GM19463 (cell line): Measurements from ENCODE around the gene SSX2IP.
"Not testable (repeated sequence)": the region's sequence is repeated elsewhere in the genome, so short reads cannot be mapped to it uniquely, and the experiment has no call there.

ENCODE experiments used
- ATAC-seq: cut with Tn5 transposase; IDR thresholded peaks from one replicate; pipeline ENCODE4 v1.9.1; 2021; ENCODE audit warnings: mild to moderate bottlenecking, moderate library complexity; ENCODE audit not compliant: unreplicated experiment

The SSX2IP gene

DNA sequence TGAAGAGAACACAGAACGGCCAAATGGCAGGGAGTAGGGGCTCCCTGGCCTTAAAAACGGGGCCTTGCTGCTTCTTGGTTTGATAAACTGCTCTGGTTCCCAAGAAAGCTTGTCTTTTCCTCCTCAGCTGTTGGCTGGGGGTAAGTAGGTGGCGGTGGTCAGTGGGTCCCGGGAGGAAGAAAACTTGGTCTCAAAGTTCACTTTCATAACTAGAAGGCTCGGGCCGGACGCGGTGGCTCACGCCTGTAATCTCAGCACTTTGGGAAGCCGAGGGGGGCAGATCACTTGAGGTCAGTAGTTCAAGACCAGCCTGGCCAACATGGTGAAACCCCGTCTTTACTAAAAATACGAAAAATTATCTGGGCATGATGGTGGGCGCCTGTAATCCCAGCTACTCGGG lies 68.7 kb downstream of the SSX2IP start:
- no peak for ATAC-seq

DNA sequence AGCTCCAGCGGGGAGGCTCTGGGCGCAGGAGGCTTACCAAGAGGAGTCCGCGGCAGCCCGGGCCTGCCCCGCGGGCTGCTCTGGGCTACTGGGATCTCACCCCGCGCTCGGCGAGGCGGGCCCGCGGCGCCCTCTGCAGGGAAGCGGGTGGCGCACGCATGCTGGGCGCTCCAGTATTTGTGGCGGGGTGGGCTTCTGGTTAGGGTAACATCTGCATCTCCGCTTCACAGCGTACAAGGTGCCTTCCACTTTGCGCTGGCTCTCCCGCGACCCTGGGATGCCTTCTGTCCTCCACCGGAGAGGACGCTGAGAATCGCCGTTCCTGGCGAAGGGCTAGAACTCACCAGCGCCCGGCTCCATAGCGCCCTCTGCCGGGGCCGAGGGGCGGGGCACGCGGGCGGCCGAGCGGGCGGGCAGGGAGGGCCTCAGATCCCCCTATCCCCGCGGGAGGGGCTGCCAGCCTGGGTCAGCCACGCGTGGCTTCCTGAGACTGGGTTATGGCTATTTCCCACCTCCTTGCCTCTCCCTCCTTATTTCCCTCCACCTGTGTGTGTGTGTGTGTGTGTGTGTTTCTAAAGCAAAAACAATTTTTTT lies 69.4 kb downstream of the SSX2IP start:
- ATAC-seq = peak; percentile 94

DNA sequence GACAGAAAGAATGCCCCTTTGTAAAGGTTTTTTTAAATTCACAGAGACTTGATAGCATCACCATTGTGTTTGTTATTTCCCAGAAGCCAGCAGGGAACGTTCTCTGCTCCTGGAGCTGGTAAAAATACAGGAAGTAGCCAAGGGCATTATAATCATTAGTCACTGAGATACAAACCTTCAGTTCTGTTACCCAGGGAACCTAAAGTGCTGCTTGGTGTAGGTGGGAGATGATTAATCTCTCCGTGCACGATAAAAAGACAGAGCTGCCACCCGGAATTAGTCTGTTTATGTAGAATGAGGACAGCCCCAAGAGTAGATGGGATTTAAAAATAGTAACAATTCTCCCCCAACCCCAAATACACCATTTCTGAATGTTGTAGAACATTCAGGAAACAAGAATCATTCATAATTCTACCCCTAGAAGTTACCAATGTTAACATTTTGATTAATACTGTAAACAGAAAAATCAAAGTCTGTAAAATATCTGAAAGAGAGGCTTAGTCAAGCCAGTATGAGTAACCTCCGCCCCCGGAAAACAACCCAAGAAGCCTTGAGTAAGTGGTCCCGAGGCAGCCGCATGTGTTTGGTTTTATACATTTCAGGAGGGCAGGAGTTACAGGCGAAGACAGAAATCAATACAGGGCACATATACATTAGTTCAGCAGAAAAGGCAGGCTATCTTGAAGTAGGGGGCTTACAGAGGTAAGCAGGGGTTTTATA lies 70.7 kb downstream of the SSX2IP start:
- no peak for ATAC-seq

DNA sequence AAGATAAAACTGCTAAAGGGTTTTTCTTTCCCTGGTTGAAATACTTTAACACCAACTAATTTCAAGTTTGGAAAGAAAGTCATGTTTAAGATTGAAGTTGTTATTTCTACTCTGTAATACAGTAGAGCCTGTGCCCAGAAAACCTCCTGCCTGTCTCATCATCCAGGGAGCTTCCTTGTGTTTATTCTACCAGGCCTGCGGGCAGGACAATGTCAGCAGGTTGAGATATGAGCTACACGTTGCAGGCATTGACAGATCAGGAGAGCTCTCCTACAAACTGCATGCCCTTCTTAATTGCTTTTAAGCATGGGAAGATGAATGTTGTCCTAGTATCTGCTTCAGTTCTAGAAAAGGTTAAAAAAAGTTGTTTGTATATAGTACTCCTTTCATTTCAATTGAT lies 72.9 kb downstream of the SSX2IP start:
- no peak for ATAC-seq

DNA sequence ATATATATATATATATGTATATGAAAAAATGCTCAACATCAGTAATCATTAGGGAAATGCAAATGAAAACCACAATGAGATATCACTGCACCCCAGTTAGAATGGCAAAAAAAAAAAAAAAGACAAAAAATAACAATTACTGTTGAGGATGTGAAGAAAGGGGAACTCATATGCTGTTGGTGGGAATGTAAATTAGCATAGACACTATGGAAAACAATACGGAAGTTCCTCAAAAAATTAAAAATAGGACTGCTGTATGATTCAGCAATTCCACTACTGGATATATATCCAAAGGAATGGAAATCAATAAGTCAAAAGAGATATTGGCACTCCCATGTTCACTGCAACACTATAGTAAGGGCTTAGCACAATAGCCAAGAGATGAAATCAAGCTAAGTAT lies 74.5 kb downstream of the SSX2IP start:
- no peak for ATAC-seq

DNA sequence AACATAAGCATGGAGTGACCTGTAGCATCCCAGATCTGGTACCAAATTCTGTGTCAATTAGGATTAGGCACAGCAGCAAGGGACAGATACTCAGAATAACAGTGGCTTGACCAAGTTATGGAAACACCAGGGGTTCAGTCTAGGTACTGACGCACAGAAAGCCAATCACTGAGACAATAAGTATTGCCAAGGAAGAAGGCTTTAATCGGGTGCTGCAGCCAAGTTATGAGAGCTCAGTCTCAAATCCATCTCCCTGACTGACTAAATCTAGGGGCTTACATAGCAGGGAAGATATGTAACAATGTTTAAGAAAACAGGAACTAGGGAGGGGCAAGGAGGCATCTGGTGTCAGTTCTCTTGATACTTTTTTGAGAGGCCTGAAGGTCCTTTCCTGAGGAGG lies 76.4 kb downstream of the SSX2IP start:
- no peak for ATAC-seq

DNA sequence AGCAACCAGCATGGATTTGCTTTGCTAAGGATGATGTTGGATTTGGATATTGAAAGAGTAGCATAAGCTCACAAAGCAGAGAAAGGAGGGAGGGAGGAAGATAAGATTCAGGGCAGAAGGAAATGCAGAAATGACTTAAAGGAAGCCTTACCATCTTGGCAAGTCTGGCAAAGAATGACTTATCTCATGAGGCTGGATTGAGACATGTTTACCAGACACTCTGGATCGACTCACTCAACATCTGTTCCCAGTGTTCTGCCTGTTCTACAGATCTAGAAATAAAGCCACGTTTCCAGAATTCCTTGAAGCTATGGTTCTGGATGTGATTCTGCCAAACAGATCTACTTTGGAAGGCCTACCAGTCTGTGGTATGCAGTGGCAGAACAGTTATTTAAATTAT lies 77.2 kb downstream of the SSX2IP start:
- no peak for ATAC-seq

DNA sequence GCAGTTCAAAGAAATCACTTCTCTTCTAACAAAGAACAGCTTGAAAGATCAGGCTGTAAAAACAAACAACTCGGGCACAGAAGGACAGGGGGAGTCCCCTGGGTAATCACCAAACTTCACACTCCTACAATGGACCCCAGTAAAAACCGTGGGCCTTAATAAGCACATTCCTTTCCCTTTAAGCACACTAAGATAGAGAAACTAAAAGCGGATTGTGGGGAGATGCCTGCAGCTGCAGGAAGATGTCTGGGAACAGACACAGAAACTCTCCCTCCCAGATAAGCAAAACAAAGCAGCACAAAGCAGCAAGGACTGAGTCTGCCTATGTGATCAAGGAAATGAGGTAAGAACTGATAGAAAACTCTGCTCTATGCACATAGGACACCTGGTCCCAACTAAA lies 78.5 kb downstream of the SSX2IP start:
- ATAC-seq = peak; percentile 42

DNA sequence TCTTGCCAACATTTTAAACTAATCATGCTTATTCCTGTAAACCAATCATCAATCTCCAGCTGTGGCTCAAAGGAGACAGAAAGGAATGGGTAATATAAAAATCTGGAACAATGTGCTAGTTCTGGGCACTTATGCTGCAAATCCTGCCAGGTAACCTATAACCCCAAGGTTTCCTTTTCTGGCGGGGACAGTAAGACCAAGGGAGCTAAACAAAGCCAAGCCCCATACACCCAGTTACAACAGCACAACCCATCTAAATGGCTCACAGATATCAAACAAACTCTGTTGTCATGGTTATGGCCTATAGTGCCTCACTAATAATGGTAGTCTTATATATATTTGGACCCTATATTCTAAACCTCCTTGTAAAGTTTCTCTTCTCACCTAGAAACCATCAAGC lies 79.2 kb downstream of the SSX2IP start:
- ATAC-seq = no peak

DNA sequence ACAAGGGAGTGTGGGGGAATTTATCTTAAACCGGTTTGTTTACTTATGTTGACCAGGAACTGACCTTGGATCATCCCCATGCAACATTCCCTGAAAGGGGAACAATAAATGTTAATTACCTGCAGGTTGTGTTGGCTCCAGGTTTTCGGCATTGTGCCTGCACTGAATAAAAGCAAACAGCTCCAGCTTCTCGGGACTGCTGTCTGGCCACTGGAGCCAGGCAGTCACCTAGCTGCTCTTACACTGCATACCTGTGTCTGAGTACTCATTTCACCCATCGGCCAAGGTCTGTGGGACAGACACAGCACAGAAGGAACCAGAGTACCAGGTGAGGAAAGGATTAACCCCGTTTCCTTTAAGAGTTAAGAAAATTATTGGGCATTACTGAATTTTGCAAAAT lies 83.3 kb downstream of the SSX2IP start:
- no peak for ATAC-seq

DNA sequence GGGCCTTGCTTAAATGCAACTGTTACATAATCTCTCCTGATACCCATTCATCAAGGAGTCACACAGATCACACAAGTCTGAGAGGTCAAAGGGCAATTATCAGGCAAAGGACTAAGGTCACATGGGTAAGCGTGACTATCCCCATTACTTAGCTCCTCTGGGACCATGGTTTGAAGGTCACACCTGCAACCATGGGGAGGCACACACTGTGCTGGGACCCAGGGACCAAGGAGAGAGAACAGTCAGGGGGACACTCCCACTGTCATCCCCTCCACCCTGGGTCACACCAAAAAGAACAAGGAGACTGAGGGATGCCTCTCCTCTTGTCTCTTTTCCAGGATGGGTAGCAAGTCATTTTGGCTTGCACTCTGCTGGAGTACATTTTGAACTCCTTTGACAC lies 85.1 kb downstream of the SSX2IP start:
- no peak for ATAC-seq

DNA sequence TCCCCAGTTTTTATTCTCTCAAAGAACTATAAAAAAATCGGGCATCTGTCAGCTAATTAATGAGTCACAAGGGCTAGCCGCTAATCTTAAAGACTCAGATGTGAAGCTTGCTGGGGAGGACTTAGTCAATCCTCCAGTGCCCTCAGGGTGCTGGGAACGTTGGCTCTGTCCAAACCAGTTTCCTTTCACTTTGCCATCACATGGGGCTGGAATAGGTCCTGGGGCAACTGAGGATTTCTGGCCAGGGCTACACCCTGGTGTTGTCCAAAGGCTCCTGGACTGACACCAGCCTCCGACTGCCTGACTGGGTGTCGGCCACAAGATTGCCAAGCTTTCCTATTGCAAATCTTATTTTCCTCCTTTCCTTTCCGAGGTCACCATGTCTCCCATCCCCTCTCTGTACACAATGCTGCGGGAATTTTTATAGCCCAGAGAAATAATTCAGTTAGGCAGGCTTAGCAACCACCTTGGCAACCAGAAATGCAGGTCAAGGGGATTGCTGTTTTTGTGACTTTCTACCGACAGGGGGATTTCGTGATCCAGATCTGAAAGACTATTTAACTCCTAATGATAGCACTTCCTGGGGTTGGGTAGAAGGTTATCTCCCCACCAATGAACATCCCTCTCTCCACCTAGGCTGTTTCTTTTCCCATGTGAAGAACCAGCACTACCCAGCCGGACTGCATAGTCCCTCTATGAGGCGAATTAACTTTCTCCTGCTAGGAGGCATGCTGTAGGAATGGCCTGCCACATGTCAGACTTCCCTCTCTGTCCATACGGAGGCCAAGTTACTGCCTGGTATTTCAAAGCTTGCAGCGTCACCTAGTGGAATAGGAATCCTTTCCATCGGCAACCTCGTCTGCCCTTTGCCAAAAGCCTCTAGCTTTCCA lies 86.1 kb downstream of the SSX2IP start:
- ATAC-seq = no peak

DNA sequence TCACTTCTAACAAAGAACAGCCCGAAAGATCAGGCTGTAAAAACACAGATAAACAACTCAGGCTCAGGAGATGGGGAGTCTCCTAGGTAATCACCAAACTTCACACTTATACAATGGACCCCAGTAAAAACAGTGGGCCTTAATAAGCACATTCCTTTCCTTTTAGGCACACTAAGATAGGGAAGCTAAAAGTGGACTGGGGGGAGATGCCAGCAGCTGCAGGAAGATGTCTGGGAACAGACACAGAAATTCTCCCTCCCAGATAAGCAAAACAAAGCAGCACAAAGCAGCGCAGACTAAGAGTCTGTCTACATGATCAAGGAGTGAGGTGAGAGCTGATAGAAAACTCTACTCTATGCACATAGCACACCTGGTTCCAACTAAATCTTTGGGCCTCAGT lies 87.0 kb downstream of the SSX2IP start:
- ATAC-seq = no peak

DNA sequence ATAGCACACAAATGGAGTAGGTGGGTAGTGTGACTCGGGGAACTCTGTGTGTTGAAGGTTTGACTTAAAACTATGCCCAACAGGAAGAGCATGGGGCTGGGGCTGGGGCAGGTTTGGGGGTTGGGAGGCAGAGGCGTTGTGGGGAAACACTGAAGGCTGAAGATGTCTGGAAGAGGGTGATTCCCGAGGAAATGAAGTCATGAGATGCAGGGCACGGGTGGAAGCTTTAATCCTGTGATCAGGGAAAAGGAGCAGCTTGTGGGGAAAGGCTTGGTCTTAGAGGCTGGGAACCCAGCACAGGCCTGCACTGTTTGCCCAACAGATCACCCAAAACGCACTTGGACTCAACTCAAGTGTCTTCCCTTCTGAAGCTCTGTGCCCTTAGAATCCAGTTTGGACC lies 89.5 kb downstream of the SSX2IP start:
- no peak for ATAC-seq

DNA sequence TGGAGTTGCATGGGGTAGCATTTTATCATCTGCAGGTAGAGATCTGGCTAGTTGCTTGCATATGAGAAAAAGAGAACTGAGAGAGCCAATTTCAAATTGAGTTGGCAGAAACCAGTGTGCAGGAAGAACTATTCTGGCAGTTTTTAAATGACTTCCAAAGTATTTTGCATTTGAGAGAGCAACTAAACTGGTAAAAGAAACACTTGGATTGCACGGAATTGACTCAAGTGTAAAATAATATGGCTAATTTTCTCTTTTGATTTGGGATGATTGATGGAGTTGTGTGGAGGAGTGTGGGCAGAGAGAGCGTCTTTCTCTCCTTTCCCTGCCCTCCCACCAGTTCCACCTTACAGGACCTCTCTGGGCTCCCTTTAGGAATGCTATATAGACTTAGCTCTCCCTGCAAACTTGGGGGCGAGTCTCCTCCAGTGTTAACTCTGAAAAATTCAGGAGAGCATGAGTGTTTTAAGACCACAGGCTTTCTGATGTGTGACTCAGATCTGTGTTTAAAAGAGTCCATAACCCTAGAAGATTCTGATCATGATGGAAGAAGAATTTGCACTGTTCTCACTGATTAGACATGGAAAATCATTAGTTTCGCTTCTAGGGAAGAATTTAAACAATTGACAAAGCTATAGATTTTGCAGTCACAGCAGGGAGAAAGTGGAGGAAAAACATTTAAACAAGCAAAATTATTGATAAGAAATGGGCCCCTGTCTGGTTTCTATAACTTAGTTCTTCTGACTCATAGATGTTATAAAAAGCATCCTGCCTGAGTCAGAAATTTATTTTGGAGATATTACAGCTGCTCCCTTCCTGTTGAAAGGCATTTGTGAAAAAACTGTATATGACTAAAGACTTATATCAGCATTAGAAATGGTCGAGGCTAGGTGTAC lies 91.2 kb downstream of the SSX2IP start:
- peak; percentile 69 for ATAC-seq

DNA sequence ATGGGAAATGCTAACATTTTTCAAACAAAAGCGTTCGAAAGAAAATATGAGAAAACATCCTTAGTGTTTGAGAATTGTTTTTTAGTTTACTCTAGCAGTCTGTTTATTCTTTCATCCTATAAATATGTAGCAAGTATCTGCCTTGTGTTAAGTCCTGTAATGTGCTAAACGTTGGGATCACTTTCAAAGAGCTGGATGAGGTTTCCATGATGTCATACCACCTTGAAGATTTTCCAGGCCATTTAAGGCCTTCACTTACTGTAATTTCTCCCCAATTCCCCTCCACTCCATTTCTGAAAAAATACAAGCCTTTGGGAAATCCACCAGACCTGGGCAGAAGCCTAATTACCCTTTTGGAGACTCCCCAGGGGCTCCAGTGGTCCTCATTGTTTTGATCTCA lies 91.8 kb downstream of the SSX2IP start:
- peak; percentile 2 for ATAC-seq

DNA sequence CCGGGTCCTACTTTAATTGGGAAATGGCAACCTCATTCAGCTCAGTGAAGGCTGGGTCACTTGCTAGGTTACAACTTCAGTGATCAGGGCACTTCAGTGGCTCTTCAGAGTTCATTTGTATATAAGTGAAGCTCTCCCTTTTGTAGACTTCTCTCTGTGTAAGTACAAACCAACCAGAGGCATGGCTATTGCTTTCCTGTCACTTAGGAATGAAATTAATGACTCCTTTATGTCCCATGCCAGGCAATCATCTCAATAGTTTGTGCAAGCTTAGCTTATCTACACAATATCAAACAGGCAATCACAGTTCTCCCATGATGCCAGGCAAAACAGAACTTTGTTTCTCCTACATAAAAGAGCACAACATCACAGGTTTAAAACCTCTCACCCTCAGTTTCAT lies 93.2 kb downstream of the SSX2IP start:
- no peak for ATAC-seq

DNA sequence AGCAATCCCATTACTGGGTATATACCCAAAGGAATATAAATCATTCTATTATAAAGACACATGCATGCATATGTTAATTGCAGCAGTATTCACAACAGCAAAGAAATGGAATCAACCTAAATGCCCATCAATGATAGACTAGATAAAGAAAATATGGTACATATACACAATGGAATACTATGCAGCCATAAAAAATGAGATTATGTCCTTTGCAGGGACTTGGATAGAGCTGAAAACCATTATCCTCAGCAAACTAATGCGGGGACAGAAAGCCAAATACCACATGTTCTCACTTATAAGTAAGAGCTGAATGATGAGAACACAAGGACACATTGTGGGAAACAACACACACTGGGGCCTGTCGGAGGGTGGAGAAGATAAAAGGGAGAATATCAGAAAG lies 95.3 kb downstream of the SSX2IP start:
- ATAC-seq = not testable (repeated sequence)
